SK-N-SH (cell line): ENCODE measurements around the gene MARCHF4. TPM values are rescaled to one million over a fixed set of nuclear protein-coding genes. Genes with fewer than 3 reads are reported as not detected.

Experiments
- CTCF ChIA-PET: fragments of 300-600, 350-600 bp; formaldehyde crosslinking; extraction: SDS; loops from one replicate; lab custom pipeline; 2021; lab: Yijun Ruan, JAX
- POLR2A ChIA-PET: fragments of 350-600 bp; sonication (Branson Sonifier 250); formaldehyde crosslinking; extraction: SDS; loops from one replicate; lab custom pipeline; 2020; ENCODE audit warnings: antibody characterized with exemption, inconsistent platforms; lab: Yijun Ruan, JAX
- DNase-seq: peaks from one replicate; pipeline ENCODE4 v3.0.0; 2012
- H2AFZ ChIP-seq: fragments of 200-600 bp; sonication (generic); 2 replicates; pipeline ENCODE4 v1.8.1; 2016; ENCODE audit warnings: antibody characterized with exemption, mild to moderate bottlenecking, low read depth
- H3F3A ChIP-seq: fragments of 200-600 bp; sonication (generic); replicated peaks from 2 replicates; pipeline ENCODE3; 2016; ENCODE audit warnings: antibody characterized with exemption, mild to moderate bottlenecking; ENCODE audit not compliant: insufficient read depth
- H3K27ac ChIP-seq, 2 experiments: fragments of 200-500 bp in 1 of 2; fragments of 200-600 bp in 1 of 2; sonication (Bioruptor generic) in 1 of 2; sonication (generic), shearing (Covaris generic) in 1 of 2; 2 replicates each; pipeline versions ENCODE4 v1.5.1 to v1.6.1; 2014 to 2016; ENCODE audit warnings: low read depth in 2 of 2, inconsistent platforms in 1 of 2, low read length in 1 of 2, mild to moderate bottlenecking in 1 of 2, mixed read lengths in 1 of 2
- H3K27me3 ChIP-seq: fragments of 200-600 bp; sonication (generic), shearing (Covaris generic); 2 replicates; pipeline ENCODE4 v1.6.1; 2016; ENCODE audit warnings: mixed run types; ENCODE audit not compliant: insufficient read depth
- H3K36me3 ChIP-seq, 2 experiments: fragments of 200-500 bp in 1 of 2; fragments of 200-600 bp in 1 of 2; sonication (Bioruptor generic) in 1 of 2; sonication (generic) in 1 of 2; replicated peaks in 1 of 2; 2 replicates each; pipeline versions ENCODE3 to v1.5.1; 2014 to 2016; ENCODE audit warnings: low read length in 1 of 2, mild to moderate bottlenecking in 1 of 2; ENCODE audit not compliant: insufficient read depth in 2 of 2, control insufficient read depth in 1 of 2
- H3K4me1 ChIP-seq, 2 experiments: fragments of 200-500 bp in 1 of 2; fragments of 200-600 bp in 1 of 2; sonication (Bioruptor generic) in 1 of 2; sonication (generic), shearing (Covaris generic) in 1 of 2; 2 replicates each; pipeline versions ENCODE4 v1.5.1 to v1.6.1; 2014 to 2016; ENCODE audit warnings: low read depth in 1 of 2, low read length in 1 of 2, mixed run types in 1 of 2; ENCODE audit not compliant: insufficient read depth in 2 of 2, control insufficient read depth in 1 of 2
- H3K4me2 ChIP-seq: fragments of 200-600 bp; sonication (generic), shearing (Covaris generic); 2 replicates; pipeline ENCODE4 v1.6.1; 2017; ENCODE audit warnings: mixed run types
- H3K4me3 ChIP-seq, 2 experiments: fragments of 200-500 bp in 1 of 2; fragments of 200-600 bp in 1 of 2; sonication (Bioruptor generic) in 1 of 2; sonication (generic), shearing (Covaris generic) in 1 of 2; 2 replicates each; pipeline versions ENCODE4 v1.5.1 to v1.8.1; 2014 to 2016; ENCODE audit warnings: low read depth in 2 of 2, inconsistent platforms in 1 of 2, low read length in 1 of 2, mild to moderate bottlenecking in 1 of 2, mixed read lengths in 1 of 2, moderate library complexity in 1 of 2
- H3K79me2 ChIP-seq: fragments of 200-600 bp; sonication (generic); 2 replicates; pipeline ENCODE4 v1.8.1; 2017; ENCODE audit warnings: mild to moderate bottlenecking; ENCODE audit not compliant: insufficient read depth
- H3K9ac ChIP-seq: fragments of 200-600 bp; sonication (generic); 2 replicates; pipeline ENCODE4 v1.6.1; 2017; ENCODE audit warnings: mixed run types
- H3K9me2 ChIP-seq: fragments of 200-600 bp; sonication (generic); 2 replicates; pipeline ENCODE4 v1.6.1; 2017; ENCODE audit warnings: mixed run types
- H3K9me3 ChIP-seq: fragments of 200-600 bp; sonication (generic); 2 replicates; pipeline ENCODE4 v1.6.1; 2017; ENCODE audit warnings: mixed run types, mild to moderate bottlenecking, moderate library complexity
- H4K20me1 ChIP-seq: fragments of 200-600 bp; sonication (generic); 2 replicates; pipeline ENCODE4 v1.6.1; 2017; ENCODE audit warnings: mild to moderate bottlenecking, mixed run types; ENCODE audit not compliant: insufficient read depth
- CTCF ChIP-seq: fragments of 200-600 bp; sonication (generic); IDR thresholded peaks from 2 replicates; pipeline ENCODE4 v1.6.1; 2017; ENCODE audit warnings: antibody characterized with exemption, mild to moderate bottlenecking, moderate library complexity
- FOXJ3 ChIP-seq: sonication (generic); formaldehyde crosslinking; IDR thresholded peaks from 2 replicates; pipeline ENCODE4 v1.5.1; 2020; ENCODE audit warnings: mild to moderate bottlenecking, missing genetic modification reagents
- FOXM1 ChIP-seq: IDR thresholded peaks from 2 replicates; pipeline ENCODE4 v1.4.0; 2012; ENCODE audit warnings: low read depth, mild to moderate bottlenecking
- GABPA ChIP-seq: IDR thresholded peaks from 2 replicates; pipeline ENCODE4 v1.4.0; 2012; ENCODE audit warnings: low read depth, mild to moderate bottlenecking
- GATA2 ChIP-seq: sonication (generic); formaldehyde crosslinking; IDR thresholded peaks from 2 replicates; pipeline ENCODE4 v1.5.0; 2020; ENCODE audit warnings: mild to moderate bottlenecking, missing genetic modification reagents
- MEF2A ChIP-seq: IDR thresholded peaks from 2 replicates; pipeline ENCODE4 v1.4.0; 2012; ENCODE audit warnings: low read depth, borderline replicate concordance
- NFIC ChIP-seq: IDR thresholded peaks from 2 replicates; pipeline ENCODE4 v1.4.0; 2012; ENCODE audit warnings: borderline replicate concordance
- NRF1 ChIP-seq: IDR thresholded peaks from 2 replicates; pipeline ENCODE4 v1.6.1; 2012; ENCODE audit warnings: low read depth, mild to moderate bottlenecking, low read length
- POLR2AphosphoS5 ChIP-seq: IDR thresholded peaks from 2 replicates; pipeline ENCODE4 v1.6.1; 2012; ENCODE audit warnings: low read depth, low read length
- RAD21 ChIP-seq: IDR thresholded peaks from 2 replicates; pipeline ENCODE4 v1.6.1; 2012; ENCODE audit warnings: mild to moderate bottlenecking, low read length
- REST ChIP-seq: IDR thresholded peaks from 2 replicates; pipeline ENCODE4 v1.6.1; 2012; ENCODE audit warnings: mild to moderate bottlenecking, low read depth, low read length, moderate library complexity
- TAF1 ChIP-seq: IDR thresholded peaks from 2 replicates; pipeline ENCODE4 v1.6.1; 2012; ENCODE audit warnings: low read depth, mild to moderate bottlenecking, low read length, moderate library complexity, borderline replicate concordance
- TEAD4 ChIP-seq: IDR thresholded peaks from 2 replicates; pipeline ENCODE4 v1.4.0; 2012; ENCODE audit warnings: mild to moderate bottlenecking, borderline replicate concordance; ENCODE audit not compliant: insufficient read depth
- WGBS: methylation state at CpG from one replicate; pipeline ENCODE4 v1.1.6; 2017; ENCODE audit warnings: low lambda C conversion rate; 5-methylcytosine and 5-hydroxymethylcytosine counted together
- polyA plus RNA-seq, 3 experiments: library from polyadenylated mRNA; depleted of rRNA; stranded (reverse); fragments of >200 nt; gene quantifications; 2 replicates each; pipeline ENCODE4 v1.2.3, GENCODE V29; 2012

Gene MARCHF4
- polyA plus RNA-seq, 1 of the 3 experiments (the other 2 are of a cell fraction): 7.6 TPM

GRCh38 chr2:216389570-216389969, 17.3 kb upstream of the MARCHF4 start (continued):
- no peak for TF ChIP-seq TEAD4
- no peak for TF ChIP-seq RAD21
- TF ChIP-seq MEF2A: no peak
- TF ChIP-seq NRF1: no peak
- no peak for TF ChIP-seq NFIC
- no peak for TF ChIP-seq REST
- no peak for TF ChIP-seq TAF1
- TF ChIP-seq POLR2AphosphoS5: no peak
- no peak for TF ChIP-seq CTCF
- no peak for TF ChIP-seq FOXJ3

- Histone ChIP-seq H3K27me3 (no peaks in the 10 kb centered on the region), H3K27ac (no peak overlapping the region), H3K4me1 (no peaks in the 10 kb centered on the region)
- TF ChIP-seq NRF1: no peak
- no peak for TF ChIP-seq GABPA
- no peak for TF ChIP-seq FOXM1
- no peak for TF ChIP-seq GATA2 (CRISPR knock-in tag)
- TF ChIP-seq, all 33 proteins: peak for 0
- Histone ChIP-seq H3K9me2 (no peaks in the 10 kb centered on the region), H2AFZ (no peak overlapping the region), H3K9ac (no peak overlapping the region), H3K4me3 (no peak overlapping the region), H3F3A (no peaks in the 10 kb centered on the region), H3K36me3 (no peaks in the 10 kb centered on the region), H3K9me3 (no peaks in the 10 kb centered on the region), H3K79me2 (no peaks in the 10 kb centered on the region), H4K20me1 (no peaks in the 10 kb centered on the region), H3K4me2 (no peak overlapping the region)
- ChIA-PET POLR2A (no interaction called here), CTCF (interaction anchor here (1.0 to 1.9 kb wide), 2 partner anchors 15 to 18 kb away, joined by 3 to 7 read pairs; no protein-coding TSS in a partner anchor)
- no peak for DNase-seq
- WGBS: 84% methylated on average over 5 of the region's 5 CpGs
These were observed 16.0 kb upstream of the MARCHF4 start for GRCh38 chr2:216388046-216388884.
